ENCODE results near the gene PHF14. TPM values are rescaled to one million over a fixed set of nuclear protein-coding genes. Genes with fewer than 3 reads are reported as not detected.
A peak's percentile ranks its signal among the peaks of the same experiment; 100 is the strongest.

PHF14 gene
- total and polyA plus RNA-seq, 2 donors (not counting 3 experiments of a cell fraction or from before 2014, with no cell fraction given), result 8.8 to 43.4 TPM

DNA sequence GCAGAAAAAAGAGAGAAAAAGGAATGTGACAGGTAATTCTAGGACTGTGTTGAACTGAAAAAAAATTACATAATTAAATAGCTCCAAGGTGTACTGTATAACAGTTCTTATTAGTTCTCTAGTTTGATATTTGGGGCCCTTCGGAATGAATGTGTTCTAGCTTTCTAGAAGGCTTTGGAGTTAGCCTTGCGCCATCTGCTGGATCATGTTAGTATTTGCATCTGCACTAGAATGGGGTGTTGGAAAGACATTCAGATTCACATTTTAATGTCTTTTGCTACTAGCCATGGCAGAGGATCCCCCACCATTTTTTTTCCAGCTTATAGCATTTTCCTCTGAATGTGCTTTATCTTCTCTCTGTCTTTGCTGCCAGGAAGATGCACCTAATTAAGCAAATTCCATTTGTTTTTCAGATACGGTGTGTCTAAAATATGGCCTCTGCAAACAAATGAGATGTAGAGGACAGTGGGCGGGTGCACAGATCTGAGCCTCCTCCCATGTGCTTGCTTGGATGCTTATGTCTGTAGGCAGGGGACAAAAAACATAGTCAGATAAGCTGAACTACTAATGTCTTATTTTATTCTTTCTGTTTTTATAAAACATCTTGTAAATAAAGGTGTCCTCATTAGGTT is 238.5 kb downstream of the PHF14 start:
- intact Hi-C loops (cut with micrococcal nuclease) (loop anchor here (1.0 to 5.0 kb wide), 5 partner anchors 130 to 800 kb away; a partner anchor contains a TSS), dilution Hi-C loops (cut with MboI; ENCODE audit: extremely low pct_ligation_motif_present, low sequenced_read_pairs) (no loop called here)
- ChIA-PET POLR2A (no interaction called here), CTCF (interaction anchor here (0.6 to 2.2 kb wide), 27 partner anchors 9 to 800 kb away, joined by 3 to 20 read pairs (median 4); partner anchors contain the start of gene PHF14)
- no peaks in the 10 kb centered on the region for H3K9me3 ChIP-seq (replicated peaks; ENCODE audit: control insufficient read depth, insufficient read depth, low read length)
- no peak overlapping the region for H3K4me2 ChIP-seq (ENCODE audit: insufficient read depth, low read length)
- no peaks in the 10 kb centered on the region for H4K20me1 ChIP-seq (replicated peaks; ENCODE audit: control insufficient read depth, extremely low read depth, insufficient read depth, low read length)
- no peak overlapping the region for H3K27ac ChIP-seq (ENCODE audit: insufficient read depth, low read depth, low read length)
- no peaks in the 10 kb centered on the region for H3K79me2 ChIP-seq (ENCODE audit: control insufficient read depth, insufficient read depth, low read length)
- H3K4me1 ChIP-seq (ENCODE audit: control insufficient read depth, extremely low read depth, insufficient read depth, low read length), result no peaks in the 10 kb centered on the region
- DNase-seq (ENCODE audit: low read depth, low spot score), result peak; percentile 63
- H3K9me1 ChIP-seq (replicated peaks; ENCODE audit: control insufficient read depth, extremely low read depth, insufficient read depth, low read length), result no peaks in the 10 kb centered on the region
- no peaks in the 10 kb centered on the region for H3K36me3 ChIP-seq (ENCODE audit: control insufficient read depth in 2 of 2, extremely low read depth in 1 of 2, insufficient read depth in 2 of 2, low read length in 2 of 2)
- no peaks in the 10 kb centered on the region for H3K27me3 ChIP-seq (ENCODE audit: control insufficient read depth in 2 of 2, insufficient read depth in 2 of 2, low read length in 2 of 2)
- H3K9ac ChIP-seq (replicated peaks; ENCODE audit: extremely low read depth, insufficient read depth, low read length), result no peak overlapping the region
- no TSS peak for BruUV-seq (replicated peaks)
- FAIRE-seq, result peak; percentile 81
- H3K4me3 ChIP-seq (replicated peaks in 1 of 3; ENCODE audit: insufficient read depth in 1 of 3, low read depth in 1 of 3, low read length in 3 of 3), result no peak overlapping the region
- TF ChIP-seq CTCF (IDR thresholded peaks at IDR 0.05; ENCODE audit: extremely low read depth in 1 of 2, insufficient read depth in 1 of 2, low read depth in 1 of 2, low read length in 2 of 2) (peak; percentile 49 to 74), POLR2A (IDR thresholded peaks at IDR 0.05; ENCODE audit: low read depth, low read length) (no peak)
- H2AFZ ChIP-seq (ENCODE audit: low read depth, low read length), result no peak overlapping the region

DNA sequence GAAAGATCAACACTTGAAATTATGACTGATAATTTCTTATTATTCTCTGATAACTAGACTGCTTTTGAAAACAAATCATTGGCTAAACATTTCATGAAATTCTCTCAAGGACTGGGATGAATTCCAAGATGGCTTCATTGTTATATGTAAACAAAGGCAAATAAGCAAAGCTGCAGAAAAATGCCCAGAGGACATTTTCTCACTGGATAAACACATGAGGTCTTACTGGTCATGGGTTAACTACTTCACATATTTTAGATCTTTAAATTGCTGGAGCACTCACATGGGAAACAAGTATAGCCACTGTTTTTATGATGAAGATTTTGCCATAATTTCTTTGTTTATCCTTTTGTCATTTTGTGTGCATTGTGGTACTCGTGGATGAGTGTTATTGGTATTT is 239.1 kb downstream of the PHF14 start:
- dilution Hi-C loops (cut with MboI; ENCODE audit: extremely low pct_ligation_motif_present, low sequenced_read_pairs) (no loop called here), intact Hi-C loops (cut with micrococcal nuclease) (loop anchor here (1.0 to 5.0 kb wide), 5 partner anchors 129 to 801 kb away; a partner anchor contains a TSS)
- CTCF ChIA-PET, result interaction anchor here (1.1 to 2.2 kb wide), 9 partner anchors 9 to 323 kb away, joined by 3 to 20 read pairs (median 7); a partner anchor contains a TSS
- Histone ChIP-seq H2AFZ (ENCODE audit: low read depth, low read length) (no peak overlapping the region), H3K9me3 (replicated peaks; ENCODE audit: control insufficient read depth, insufficient read depth, low read length) (no peaks in the 10 kb centered on the region), H3K4me3 (replicated peaks in 1 of 3; ENCODE audit: insufficient read depth in 1 of 3, low read depth in 1 of 3, low read length in 3 of 3) (no peak overlapping the region), H3K79me2 (ENCODE audit: control insufficient read depth, insufficient read depth, low read length) (no peaks in the 10 kb centered on the region), H3K9ac (replicated peaks; ENCODE audit: extremely low read depth, insufficient read depth, low read length) (no peak overlapping the region), H3K9me1 (replicated peaks; ENCODE audit: control insufficient read depth, extremely low read depth, insufficient read depth, low read length) (no peaks in the 10 kb centered on the region), H3K36me3 (ENCODE audit: control insufficient read depth in 2 of 2, extremely low read depth in 1 of 2, insufficient read depth in 2 of 2, low read length in 2 of 2) (no peaks in the 10 kb centered on the region), H3K27me3 (ENCODE audit: control insufficient read depth in 2 of 2, insufficient read depth in 2 of 2, low read length in 2 of 2) (no peaks in the 10 kb centered on the region), H3K27ac (ENCODE audit: insufficient read depth, low read depth, low read length) (no peak overlapping the region), H3K4me1 (ENCODE audit: control insufficient read depth, extremely low read depth, insufficient read depth, low read length) (no peaks in the 10 kb centered on the region), H4K20me1 (replicated peaks; ENCODE audit: control insufficient read depth, extremely low read depth, insufficient read depth, low read length) (no peaks in the 10 kb centered on the region), H3K4me2 (ENCODE audit: insufficient read depth, low read length) (no peak overlapping the region)
- FAIRE-seq (no peak), DNase-seq (ENCODE audit: low read depth, low spot score) (no peak)
- BruUV-seq (replicated peaks), result no TSS peak
- TF ChIP-seq CTCF (IDR thresholded peaks at IDR 0.05; ENCODE audit: extremely low read depth in 1 of 2, insufficient read depth in 1 of 2, low read depth in 1 of 2, low read length in 2 of 2), result no peak
- TF ChIP-seq MYC (IDR thresholded peaks at IDR 0.05; ENCODE audit: low read depth, low read length), result no peak
- no peak for TF ChIP-seq POLR2AphosphoS5 (IDR thresholded peaks at IDR 0.05; ENCODE audit: insufficient read depth, low read depth, low read length)
- TF ChIP-seq FOS (IDR thresholded peaks at IDR 0.05; ENCODE audit: borderline replicate concordance, insufficient read depth, low read length), result no peak
- no peak for TF ChIP-seq POLR2A (IDR thresholded peaks at IDR 0.05; ENCODE audit: low read depth, low read length)
- no peak for TF ChIP-seq MAX (IDR thresholded peaks at IDR 0.05; ENCODE audit: insufficient read depth, insufficient read length)
- TF ChIP-seq GATA2 (IDR thresholded peaks at IDR 0.05; ENCODE audit: insufficient read depth, insufficient read length, low read depth, low read length), result no peak
- TF ChIP-seq JUN (IDR thresholded peaks at IDR 0.05; ENCODE audit: borderline replicate concordance, insufficient read depth, insufficient read length, low read depth), result no peak
- TF ChIP-seq EZH2 (IDR thresholded peaks at IDR 0.05; ENCODE audit: borderline replicate concordance, low read depth, low read length, severe bottlenecking), result no peak
- POLR2A ChIA-PET, result no interaction called here
